Measurements from ENCODE around the gene SEMA4A. TPM values are rescaled to one million over a fixed set of nuclear protein-coding genes. Genes with fewer than 3 reads are reported as not detected.

SEMA4A gene
- total and polyA plus RNA-seq, 9 of the 15 experiments (the other 6 are each of a cell fraction or from before 2014, with no cell fraction given): 0.04 to 1.7 (median 0.45) TPM

- TF ChIP-seq MITF (IDR thresholded peaks at IDR 0.05) (no peak), CXXC5 (CRISPR knock-in tag; IDR thresholded peaks at IDR 0.05) (peak; percentile 60), MAFG (tag; conservative IDR thresholded peaks at IDR 0.05) (peak; percentile 36; the same call in 1 of the 2 replicates), POLR2AphosphoS2 (IDR thresholded peaks at IDR 0.05; ENCODE audit: low read length) (no peak), PCBP1 (IDR thresholded peaks at IDR 0.05; ENCODE audit: low read depth, low read length, poor library complexity, severe bottlenecking) (no peak), STAT5B (CRISPR knock-in tag; IDR thresholded peaks at IDR 0.05) (no peak), HMG20B (CRISPR knock-in tag; IDR thresholded peaks at IDR 0.05) (no peak), STAG1 (CRISPR knock-in tag; IDR thresholded peaks at IDR 0.05; ENCODE audit: borderline replicate concordance) (no peak), ZFP91 (CRISPR knock-in tag; IDR thresholded peaks at IDR 0.05) (no peak), NONO (IDR thresholded peaks at IDR 0.05; ENCODE audit: low read depth in 2 of 2, low read length in 1 of 2) (no peak), E2F5 (CRISPR knock-in tag; IDR thresholded peaks at IDR 0.05) (no peak), SIN3B (IDR thresholded peaks at IDR 0.05; ENCODE audit: low read depth) (no peak), SMARCC2 (IDR thresholded peaks at IDR 0.05; ENCODE audit: low read depth) (peak; percentile 74), ZNF263 (CRISPR knock-in tag; IDR thresholded peaks at IDR 0.05; ENCODE audit: borderline replicate concordance) (no peak), KDM5B (IDR thresholded peaks at IDR 0.05; ENCODE audit: insufficient replicate concordance, low read depth, low read length) (no peak), MTA1 (IDR thresholded peaks at IDR 0.05; ENCODE audit: borderline replicate concordance) (no peak), NEUROD1 (IDR thresholded peaks at IDR 0.05; ENCODE audit: borderline replicate concordance, low read depth, low read length, partially characterized antibody) (peak; percentile 38), ZC3H4 (CRISPR knock-in tag; IDR thresholded peaks at IDR 0.05; ENCODE audit: borderline replicate concordance) (0 out of 2 replicates have a peak, but pooled peaks have one; percentile 42), MAFF (IDR thresholded peaks at IDR 0.05; ENCODE audit: low read length) (no peak), ZNF384 (IDR thresholded peaks at IDR 0.05; ENCODE audit: low read depth, low read length) (no peak), ZBTB34 (CRISPR knock-in tag; IDR thresholded peaks at IDR 0.05) (no peak), MAFK (IDR thresholded peaks at IDR 0.05; ENCODE audit: low read length) (peak; percentile 0; the same call in 1 of the 2 replicates), CCAR2 (IDR thresholded peaks at IDR 0.05; ENCODE audit: low read depth, low read length) (no peak)
Measured at GRCh38 chr1:156123356-156124196, 29.8 kb upstream of the SEMA4A start (continued).
